NK-92 treated with Interleukin-12 subunit alpha and Interleukin-12 subunit beta, amount 100 ng/mL, for 24 hours (cell line): ENCODE measurements around the gene PCLAF.
"Not testable (repeated sequence)": the region's sequence is repeated elsewhere in the genome, so short reads cannot be mapped to it uniquely, and the experiment has no call there.

Experiments used
- DNase-seq: peaks from one replicate; lab custom pipeline; 2025; lab: John Stamatoyannopoulos, UW

PCLAF gene, protein sequence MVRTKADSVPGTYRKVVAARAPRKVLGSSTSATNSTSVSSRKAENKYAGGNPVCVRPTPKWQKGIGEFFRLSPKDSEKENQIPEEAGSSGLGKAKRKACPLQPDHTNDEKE

DNA sequence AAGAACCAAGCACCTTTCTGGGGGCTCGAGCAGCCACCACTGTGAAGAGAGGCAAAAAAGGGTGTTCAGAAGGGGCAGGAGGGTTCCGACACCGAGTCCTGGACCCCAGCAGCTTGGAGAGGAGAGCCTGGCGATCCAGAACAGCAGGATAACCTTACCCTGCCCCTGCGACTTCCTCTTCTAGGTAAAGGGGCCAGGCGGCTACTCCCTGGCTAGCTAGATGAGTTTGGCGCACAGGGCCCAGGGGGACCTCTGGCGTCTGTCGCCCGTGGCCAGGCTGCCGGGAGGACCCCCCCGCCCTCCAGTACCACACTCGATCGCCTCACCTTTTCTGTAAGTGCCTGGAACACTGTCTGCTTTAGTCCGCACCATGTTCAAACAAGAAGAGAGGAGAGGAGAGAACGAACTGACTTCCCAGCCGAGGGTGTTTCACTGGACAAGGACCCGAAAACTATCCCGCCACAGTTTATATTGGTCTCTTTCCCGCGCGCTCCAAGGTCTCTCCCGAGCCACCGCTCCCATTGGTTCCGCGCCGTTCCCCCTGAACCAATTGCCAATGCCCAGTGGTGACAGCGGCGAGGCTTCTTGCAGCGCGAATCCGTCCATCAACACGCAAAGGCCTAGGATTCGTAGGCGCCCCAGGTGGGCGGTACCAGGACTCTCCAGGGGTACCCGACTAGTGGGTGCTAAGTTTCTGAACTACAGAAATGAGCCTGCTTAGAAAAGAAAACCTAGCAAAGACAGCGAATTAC lies at the start of gene PCLAF:
Gene PCLAF (minus strand): TSS at position 442 of the 752 bp plus-strand sequence. CDS start 70 bp downstream, at position 372.
- DNase-seq, result peak; percentile 96

DNA sequence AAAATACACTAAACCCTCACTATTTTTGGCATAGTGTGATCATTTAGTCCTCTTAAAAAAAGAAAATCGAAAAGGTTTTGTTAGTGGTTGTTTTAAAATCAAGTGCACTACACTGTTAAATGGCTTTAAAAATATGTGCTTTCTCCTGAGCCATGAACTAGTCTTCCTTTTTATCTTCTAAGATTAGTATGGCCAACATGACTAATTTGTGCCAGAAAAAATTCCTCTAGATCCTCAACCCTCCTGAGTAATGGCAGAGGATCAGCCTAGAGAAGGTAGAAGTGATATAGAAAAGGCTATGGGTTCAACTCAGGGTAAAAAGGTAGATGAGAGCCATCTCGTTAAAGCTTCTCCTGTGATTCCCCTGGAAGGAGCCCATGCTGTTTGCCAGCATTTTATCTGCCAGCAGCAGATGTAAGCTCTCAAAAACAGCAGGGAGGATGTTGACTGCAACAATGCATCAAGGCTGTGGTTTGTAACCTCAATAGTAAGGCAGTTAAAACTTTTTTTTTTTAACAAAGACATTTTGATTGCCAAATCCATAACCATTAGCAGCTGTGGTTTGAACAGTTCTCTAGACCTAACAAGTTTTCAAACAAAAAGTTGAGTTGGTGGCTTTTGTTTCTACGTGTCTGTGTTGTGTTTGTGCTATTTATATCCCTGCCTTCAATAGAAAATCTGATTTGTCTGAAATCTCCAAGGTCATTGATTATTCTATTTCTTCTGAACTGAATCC lies 48.9 kb upstream of the PCLAF start:
- peak; percentile 47 for DNase-seq

DNA sequence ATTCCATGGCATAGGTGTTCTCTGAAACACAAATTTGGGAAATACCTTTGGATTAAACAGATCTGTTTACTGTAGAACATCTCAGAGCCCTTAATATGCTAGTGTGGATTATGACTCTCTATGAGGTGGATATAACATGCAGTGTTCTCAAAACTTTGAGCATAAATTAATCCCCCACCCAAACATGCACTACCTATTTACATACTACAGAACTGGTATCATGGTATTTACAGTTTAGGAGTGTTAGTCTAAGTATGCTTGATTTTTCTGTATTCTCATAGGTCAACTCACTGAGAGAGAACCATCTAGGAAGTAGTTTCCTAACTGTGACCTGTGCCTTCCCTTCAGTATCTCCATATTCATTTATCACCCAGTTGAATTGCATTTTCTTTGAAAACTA lies 48.2 kb upstream of the PCLAF start:
- DNase-seq, result no peak

- DNase-seq, result no peak
These were observed 45.7 kb upstream of the PCLAF start for GRCh38 chr15:64426845-64427465.

DNA sequence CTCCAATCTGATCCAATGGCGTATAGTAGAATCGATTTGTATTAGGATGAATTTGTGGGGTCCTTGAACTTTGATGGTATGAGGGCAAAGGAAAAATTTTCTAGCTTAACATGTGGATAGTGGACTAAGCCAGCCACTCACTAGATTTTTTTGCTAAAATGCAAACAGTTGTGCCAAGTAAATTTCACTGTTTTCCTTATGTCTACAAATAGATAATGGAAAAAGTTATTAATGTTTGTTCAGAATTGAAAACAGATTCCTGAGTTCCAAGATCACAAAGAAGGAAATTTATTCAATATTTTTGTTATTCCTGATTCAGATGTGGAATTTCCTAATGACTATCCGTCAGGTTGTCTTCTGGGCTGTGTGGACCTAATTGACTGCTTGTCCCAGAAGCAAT lies 44.0 kb upstream of the PCLAF start:
- DNase-seq, result no peak

DNA sequence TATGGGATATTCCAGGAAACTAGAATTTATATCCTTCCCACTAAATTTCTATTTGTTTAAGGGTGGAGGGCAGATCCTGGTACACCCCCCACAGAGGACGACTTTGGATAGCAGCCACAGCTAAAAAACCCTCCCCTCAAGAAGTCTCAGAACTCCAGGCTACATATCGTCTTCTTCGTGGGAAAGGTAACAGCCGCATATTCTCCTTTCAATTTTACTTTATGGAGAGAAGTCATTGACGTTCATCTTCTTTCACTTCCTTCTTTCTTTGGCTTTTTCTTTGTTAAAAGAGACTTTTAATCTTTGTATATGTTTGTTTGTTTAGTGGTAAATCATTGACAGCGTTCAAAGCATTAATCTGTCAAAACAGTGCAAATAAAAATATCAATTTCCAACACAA lies 42.7 kb upstream of the PCLAF start:
- no peak for DNase-seq

- DNase-seq, result no peak
These were observed 41.5 kb upstream of the PCLAF start for GRCh38 chr15:64422697-64423096.

- no peak for DNase-seq
These were observed 31.0 kb upstream of the PCLAF start for GRCh38 chr15:64412216-64412615.

DNA sequence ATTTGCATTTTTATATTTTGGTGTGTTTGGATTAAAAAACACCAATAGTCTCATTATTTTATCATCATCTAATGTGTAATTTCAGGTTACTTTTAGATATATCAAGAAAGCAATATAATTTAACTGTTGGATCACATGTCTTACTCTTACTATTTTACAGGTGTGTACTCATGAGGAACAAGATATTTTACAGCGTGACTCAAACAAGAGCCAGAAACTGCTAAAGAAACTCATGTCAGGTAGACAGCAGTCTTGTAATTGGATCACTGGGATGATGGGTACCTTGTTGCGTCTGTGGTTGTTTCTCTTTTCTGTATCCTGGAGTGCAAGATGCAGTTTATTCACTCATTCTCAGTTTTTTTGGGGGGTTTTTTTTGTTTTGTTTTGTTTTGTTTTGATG lies 19.3 kb upstream of the PCLAF start:
- DNase-seq, result no peak

GRCh38 chr15:64398575-64398974 lies 17.3 kb upstream of the PCLAF start:
- no peak for DNase-seq

DNA sequence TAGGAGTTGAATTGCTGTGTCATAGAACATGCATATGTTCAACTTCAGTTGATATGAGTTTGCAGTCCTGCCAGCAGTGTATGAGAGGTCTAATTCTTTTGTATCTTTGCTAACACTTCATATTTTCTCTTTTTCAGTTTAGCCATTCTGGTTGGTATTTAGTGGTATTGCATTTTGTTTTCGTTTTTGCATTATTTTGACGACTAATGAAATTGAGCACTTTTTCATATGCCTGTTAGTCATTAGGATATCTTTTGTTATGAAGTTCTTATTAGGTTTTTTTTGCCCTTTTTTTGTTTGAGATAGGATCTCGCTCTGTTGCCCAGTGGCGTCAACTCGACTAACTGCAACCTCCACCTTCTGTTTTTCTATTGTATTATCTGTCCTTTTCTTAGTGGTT lies 15.5 kb upstream of the PCLAF start:
- no peak for DNase-seq

DNA sequence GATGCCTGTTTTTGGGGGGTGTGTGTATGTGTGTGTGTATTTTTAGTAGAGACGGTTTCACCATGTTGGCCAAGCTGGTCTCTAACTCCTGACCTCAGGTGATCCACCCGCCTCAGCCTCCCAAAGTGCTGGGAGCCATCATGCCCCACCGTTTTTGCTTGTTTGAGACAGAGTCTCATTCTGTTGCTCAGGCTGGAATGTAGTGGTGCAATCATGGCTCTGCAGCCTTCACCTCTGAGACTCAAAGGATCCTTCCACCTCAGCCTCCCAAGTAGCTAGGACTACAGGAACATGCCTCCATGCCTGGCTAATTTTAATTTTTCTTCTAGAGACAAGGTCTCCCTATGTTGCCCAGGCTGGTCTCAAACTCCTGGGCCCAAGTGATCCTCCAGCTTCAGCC lies 11.2 kb upstream of the PCLAF start:
- DNase-seq, result not testable (repeated sequence)

DNA sequence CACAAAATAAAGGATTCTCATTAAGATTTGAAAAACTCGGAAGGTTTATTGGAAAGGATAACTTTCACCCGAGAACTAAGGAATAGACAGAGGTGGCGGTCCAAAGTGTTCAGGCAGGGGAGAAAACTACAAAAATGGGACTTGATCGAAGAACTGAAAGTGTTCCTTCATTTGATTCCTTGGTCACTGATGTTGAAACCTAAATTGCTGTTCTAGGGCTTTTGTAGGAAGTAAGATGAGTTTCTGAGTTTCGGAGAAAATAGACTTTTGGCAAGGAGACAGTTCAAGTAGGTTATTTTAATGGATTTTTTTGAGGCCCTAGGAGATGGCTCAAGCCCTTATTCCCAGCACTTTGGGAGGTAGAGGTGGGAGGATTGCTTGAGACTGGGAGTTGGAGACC lies 7.8 kb upstream of the PCLAF start:
- no peak for DNase-seq

DNA sequence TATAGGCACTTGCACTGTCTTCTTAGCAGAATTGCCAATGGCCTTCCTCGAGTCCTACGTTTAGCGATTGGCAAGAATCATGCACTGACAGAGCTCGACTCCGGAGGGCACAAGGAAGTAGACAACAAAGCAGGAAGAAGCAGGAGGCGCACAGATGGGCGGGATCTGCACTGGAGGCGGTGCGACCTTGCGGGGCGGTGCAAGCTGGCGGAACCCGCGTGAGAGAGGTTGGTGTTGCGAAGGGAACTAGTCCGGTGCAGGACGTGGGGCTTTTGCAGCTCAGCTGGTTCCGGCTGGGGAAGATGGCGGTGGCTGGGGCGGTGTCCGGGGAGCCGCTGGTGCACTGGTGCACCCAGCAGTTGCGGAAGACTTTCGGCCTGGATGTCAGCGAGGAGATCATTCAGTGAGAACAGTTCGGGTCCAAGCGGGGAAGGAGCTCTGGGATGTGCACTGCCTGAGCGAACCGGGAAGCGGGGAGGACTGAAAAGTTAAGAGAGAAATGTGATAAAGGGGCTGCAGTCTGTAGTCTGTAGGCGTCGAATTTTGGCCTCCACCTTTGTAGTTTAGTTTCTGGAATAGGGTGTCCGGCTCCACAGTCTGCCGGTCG lies 6.4 kb upstream of the PCLAF start, which contains the start of gene TRIP4:
Gene TRIP4 (plus strand): TSS at position 275 of the 607 bp plus-strand sequence. CDS start 28 bp downstream, at position 303.
- peak; percentile 91 for DNase-seq

- no peak for DNase-seq
These were observed 5.0 kb upstream of the PCLAF start for GRCh38 chr15:64386291-64386690.

- no peak for DNase-seq
These were observed 2.5 kb upstream of the PCLAF start for GRCh38 chr15:64383760-64384159.

DNA sequence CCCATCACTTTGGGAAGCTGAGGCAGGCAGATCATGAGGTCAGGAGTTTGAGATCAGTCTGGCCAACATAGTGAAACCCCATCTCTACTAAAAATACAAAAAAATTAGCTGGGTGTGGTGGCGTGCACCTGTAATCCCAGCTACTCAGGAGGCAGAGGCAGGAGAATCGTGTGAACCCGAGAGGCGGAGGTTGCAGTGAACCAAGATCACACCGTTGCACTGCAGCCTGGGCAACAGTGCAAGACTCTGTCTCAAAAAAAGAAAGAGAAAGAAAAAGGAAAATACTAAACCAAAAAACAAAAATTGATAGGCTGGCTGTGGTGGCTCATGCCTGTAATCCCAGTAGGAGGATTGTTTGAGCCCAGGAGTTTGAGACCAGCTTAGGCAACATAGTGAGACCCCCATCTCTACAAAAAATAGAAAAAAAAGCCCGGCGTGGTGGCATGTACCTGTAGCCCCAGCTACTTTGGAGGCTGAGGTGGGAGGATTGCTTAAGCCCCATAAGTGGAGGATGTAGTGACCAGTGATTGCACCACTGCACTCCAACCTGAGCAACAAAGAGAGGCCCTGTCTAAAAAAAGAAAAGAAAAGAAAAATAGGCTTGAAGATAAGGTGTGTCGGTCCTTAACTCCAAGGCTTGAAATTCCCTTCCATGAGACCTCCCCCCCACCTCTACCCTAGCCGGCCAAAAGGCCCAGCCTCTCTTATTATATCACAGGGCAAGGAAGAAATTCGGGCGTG lies 941 bp downstream of the PCLAF start:
- not testable (repeated sequence) for DNase-seq

- DNase-seq, result no peak
These were observed 1.9 kb downstream of the PCLAF start for GRCh38 chr15:64379216-64379960.

- DNase-seq, result no peak
These were observed 7.9 kb downstream of the PCLAF start for GRCh38 chr15:64373360-64373759.

GRCh38 chr15:64371383-64371782 lies 9.9 kb downstream of the PCLAF start:
- DNase-seq, result not testable (repeated sequence)
